Tibial nerve (tissue), 4 donors: ENCODE measurements around the gene CUL1.

Source experiments
- CTCF ChIP-seq, 5 experiments: fragments of 200-600 bp in 3 of 5; fragments of 450-650 bp in 2 of 5; sonication (generic) in 3 of 5; IDR thresholded peaks; one replicate each; pipeline ENCODE4 v1.5.1; 2016 to 2019; ENCODE audit warnings: antibody characterized with exemption in 5 of 5, mild to moderate bottlenecking in 3 of 5, moderate library complexity in 2 of 5
- EP300 ChIP-seq, 2 donors: sonication (generic); formaldehyde crosslinking; IDR thresholded peaks; one replicate each; pipeline ENCODE4 v1.6.1; 2017; ENCODE audit warnings: antibody characterized with exemption in 2 of 2, mild to moderate bottlenecking in 1 of 2
- POLR2A ChIP-seq, 2 donors: fragments of 450-650 bp; IDR thresholded peaks; one replicate each; pipeline ENCODE4 v1.6.1; 2017; ENCODE audit warnings: antibody characterized with exemption in 2 of 2, mild to moderate bottlenecking in 2 of 2, moderate library complexity in 2 of 2

GRCh38 chr7:148789220-148789619, 90.5 kb downstream of the CUL1 start:
- TF ChIP-seq CTCF (IDR thresholded peaks at IDR 0.05): no peak
- TF ChIP-seq EP300 (IDR thresholded peaks at IDR 0.05): no peak
- no peak for TF ChIP-seq POLR2A (IDR thresholded peaks at IDR 0.05)
